ENCODE data around the gene ALKBH1.

- TF ChIP-seq FOXM1 (IDR thresholded peaks at IDR 0.05; ENCODE audit: borderline replicate concordance): no peak
- no peak for TF ChIP-seq SUZ12 (IDR thresholded peaks at IDR 0.05)
- no peak for TF ChIP-seq TARDBP (IDR thresholded peaks at IDR 0.05)
- TF ChIP-seq BHLHE40 (IDR thresholded peaks at IDR 0.05; ENCODE audit: borderline replicate concordance): no peak
- TF ChIP-seq NFRKB (IDR thresholded peaks at IDR 0.05): no peak
- no peak for TF ChIP-seq SP1 (IDR thresholded peaks at IDR 0.05)
These were observed 16.6 kb downstream of the ALKBH1 start for GRCh38 chr14:77691259-77691658.

Data from HEK293T (cell line).